ENCODE results near the gene MORN1.

MORN1 gene

DNA sequence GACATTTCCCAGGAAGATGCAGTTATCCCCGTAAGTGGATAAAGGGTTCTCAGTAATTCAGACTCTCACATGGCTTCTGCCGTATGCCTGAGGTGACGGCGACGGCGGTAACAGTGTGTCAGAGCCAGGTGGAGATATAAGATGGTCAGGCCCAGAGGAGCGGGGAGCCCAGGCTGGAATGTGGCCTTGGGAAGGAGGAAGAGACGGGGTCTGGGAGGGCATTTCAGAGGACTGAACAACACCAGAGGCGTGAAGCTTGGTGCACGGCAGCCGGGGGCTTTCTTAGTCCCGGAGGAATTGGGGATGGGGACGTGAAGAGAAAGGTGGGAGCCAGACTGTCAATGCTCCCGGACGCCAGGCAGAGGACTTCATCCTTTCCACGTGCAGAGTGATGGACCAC is 1.3 kb upstream of the MORN1 start:
- Mint-ChIP-seq H3K27me3 (ENCODE audit: low read depth) (no peaks in the 10 kb centered on the region), H3K27ac (peak overlapping the region; percentile 86), H3K9me3 (no peaks in the 10 kb centered on the region), H3K4me1 (ENCODE audit: low read depth) (peaks cover 19% of the 10 kb centered on the region), H3K36me3 (ENCODE audit: low read depth) (peaks cover 24% of the 10 kb centered on the region), H3K4me3 (peak overlapping the region; percentile 85)

DNA sequence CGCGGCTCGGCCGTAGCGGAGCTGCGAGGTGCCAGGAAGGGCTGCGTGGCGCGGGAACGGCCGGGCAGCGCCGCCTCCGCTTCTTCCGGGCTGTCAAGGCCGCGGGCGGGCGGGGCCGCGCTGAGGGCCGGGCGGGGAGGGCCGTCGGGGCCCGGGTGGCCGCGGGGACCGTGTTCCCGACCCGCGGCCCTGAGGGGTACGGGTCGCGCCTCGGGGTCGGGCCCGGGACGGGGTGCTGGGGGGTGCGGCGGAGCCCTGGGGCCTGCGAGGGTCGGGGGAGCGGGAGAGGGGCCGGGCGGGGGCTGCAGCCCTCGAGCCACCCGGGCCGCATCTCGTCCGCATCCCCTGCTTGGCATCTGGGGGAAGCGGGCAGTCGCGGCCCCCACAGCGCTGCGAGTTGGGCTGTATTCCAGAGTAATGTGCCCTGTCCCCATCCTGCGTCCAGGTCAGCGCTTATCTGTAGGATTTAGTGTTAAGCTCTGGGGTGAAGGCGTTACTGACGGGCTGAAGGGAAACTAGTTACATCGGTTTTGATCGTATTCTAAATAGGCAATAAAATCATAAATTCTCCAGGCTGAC is 666 bp upstream of the MORN1 start:
- Mint-ChIP-seq H3K36me3 (ENCODE audit: low read depth) (peaks cover 18% of the 10 kb centered on the region), H3K27me3 (ENCODE audit: low read depth) (no peaks in the 10 kb centered on the region), H3K9me3 (no peaks in the 10 kb centered on the region), H3K27ac (peak overlapping the region; percentile 86), H3K4me3 (peak overlapping the region; percentile 85), H3K4me1 (ENCODE audit: low read depth) (peaks cover 19% of the 10 kb centered on the region)

DNA sequence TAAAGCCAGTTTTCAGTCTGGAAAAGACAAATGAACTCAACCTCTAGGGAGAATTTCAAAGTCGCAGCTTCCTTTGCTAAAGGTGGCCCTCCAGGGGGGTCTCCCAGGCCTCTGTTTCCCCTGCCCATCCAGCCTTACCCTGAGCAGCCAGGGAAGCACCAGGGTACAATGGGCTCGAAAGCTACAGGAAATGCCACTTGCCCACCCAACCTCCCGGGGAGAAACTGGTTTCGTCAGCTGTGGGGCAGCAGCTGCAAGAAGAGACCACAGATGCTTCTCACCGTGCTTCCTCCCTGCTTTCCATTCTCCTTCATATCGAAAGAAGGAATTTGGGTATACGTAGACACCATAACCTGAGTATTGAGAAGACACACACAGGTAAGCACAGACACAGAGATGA is 1.7 kb downstream of the MORN1 start:
- H3K9me3 Mint-ChIP-seq, result no peaks in the 10 kb centered on the region
- peaks cover 19% of the 10 kb centered on the region for H3K4me1 Mint-ChIP-seq (ENCODE audit: low read depth)
- peaks cover 12% of the 10 kb centered on the region for H3K36me3 Mint-ChIP-seq (ENCODE audit: low read depth)
- no peaks in the 10 kb centered on the region for H3K27me3 Mint-ChIP-seq (ENCODE audit: low read depth)
- peak overlapping the region; percentile 77 for H3K4me3 Mint-ChIP-seq
- no peak overlapping the region for H3K27ac Mint-ChIP-seq

DNA sequence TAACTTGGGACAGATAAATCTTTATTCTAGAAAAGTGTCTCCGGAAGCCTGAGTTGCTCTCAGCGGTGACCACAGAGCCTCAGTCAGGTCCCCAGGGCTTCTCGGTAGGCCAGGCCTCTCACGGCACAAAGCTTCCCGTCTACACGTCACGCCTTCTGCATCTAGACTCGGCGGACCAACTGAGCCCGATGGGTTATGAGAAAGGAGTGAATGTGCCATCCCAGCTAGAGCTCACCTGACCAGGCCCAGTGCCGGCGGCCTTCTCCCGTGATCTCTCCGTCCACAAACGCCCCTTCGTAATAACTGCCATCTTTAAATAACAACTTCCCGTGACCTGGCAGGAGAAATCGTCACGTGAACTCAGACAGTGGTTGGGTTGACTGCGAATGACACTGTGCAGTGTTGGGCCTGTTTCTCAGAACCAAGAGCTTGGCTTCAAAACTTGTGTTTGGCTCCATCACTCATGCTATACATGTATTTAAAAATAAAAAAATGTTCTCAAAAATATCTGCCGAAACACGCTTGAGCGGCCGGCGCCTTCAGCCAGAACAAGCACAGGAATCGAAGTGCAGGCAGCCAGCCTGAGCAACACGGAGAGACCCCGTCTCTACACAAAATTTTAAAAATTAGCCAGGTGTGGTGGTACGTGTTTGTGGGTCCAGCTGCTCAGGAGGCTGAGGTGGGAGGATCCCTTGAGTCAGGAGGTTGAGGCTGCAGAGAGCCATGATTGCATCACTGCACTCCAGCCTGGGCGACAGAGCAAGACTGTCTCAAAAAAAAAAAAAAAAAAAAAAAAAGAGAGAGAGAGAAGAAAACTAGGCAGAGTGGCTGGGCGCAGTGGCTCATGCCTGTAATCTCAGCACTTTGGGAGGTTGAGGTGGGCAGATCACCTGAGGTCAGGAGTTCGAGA is 3.1 kb downstream of the MORN1 start:
- no peak overlapping the region for H3K4me3 Mint-ChIP-seq
- peaks cover 12% of the 10 kb centered on the region for H3K4me1 Mint-ChIP-seq (ENCODE audit: low read depth)
- no peaks in the 10 kb centered on the region for H3K27me3 Mint-ChIP-seq (ENCODE audit: low read depth)
- H3K9me3 Mint-ChIP-seq, result no peaks in the 10 kb centered on the region
- peaks cover 10% of the 10 kb centered on the region for H3K36me3 Mint-ChIP-seq (ENCODE audit: low read depth)
- no peak overlapping the region for H3K27ac Mint-ChIP-seq

DNA sequence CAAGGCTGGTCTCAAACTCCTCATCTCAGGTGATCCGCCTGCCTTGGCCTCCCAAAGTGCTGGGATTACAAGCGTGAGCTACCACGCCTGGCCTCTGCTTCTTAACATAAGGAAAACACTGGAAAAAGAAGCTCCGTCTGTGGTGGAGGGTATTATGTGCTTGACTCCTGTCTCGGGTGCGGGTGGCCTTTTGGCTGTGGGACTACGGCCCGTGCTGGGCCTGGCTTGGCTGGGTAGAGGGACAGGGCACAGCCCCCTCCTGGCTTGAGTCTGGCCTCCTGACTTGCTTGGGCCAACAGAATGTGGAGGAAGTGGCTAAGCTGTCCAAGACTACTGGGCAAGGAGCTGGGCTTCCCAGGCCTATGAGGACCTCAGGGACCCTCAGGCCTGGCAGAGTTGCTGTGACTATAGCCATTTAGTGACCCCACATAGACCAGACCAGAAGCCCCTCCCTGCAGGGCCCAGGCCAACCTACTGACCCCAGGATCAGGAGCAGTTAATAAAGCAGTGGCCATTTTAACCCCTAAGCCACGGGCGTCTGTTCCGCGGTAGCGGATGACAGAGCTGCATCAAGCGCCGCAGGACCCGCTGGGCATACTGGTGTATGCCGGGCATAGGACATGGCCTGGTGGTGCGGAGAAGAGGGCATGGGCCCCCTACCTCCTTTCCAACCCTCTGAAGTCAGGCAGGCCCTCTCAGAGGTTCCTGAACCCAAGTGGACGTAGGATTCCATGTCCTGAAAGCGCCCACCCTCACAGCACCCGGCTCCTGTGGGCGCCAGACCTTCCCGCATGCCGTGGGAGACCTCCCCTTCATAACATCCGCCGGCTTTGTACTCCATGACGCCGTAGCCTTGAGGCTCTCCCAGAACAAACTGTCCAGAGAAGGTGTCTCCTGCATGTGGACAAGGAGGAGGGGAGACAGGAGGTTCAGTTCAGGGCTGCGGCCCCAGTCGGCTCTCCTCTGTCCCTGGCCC is 4.4 kb downstream of the MORN1 start:
- Mint-ChIP-seq H3K4me1 (ENCODE audit: low read depth) (peaks cover 2% of the 10 kb centered on the region), H3K27me3 (ENCODE audit: low read depth) (no peaks in the 10 kb centered on the region), H3K27ac (no peak overlapping the region), H3K4me3 (no peak overlapping the region), H3K36me3 (ENCODE audit: low read depth) (no peaks in the 10 kb centered on the region), H3K9me3 (no peaks in the 10 kb centered on the region)

DNA sequence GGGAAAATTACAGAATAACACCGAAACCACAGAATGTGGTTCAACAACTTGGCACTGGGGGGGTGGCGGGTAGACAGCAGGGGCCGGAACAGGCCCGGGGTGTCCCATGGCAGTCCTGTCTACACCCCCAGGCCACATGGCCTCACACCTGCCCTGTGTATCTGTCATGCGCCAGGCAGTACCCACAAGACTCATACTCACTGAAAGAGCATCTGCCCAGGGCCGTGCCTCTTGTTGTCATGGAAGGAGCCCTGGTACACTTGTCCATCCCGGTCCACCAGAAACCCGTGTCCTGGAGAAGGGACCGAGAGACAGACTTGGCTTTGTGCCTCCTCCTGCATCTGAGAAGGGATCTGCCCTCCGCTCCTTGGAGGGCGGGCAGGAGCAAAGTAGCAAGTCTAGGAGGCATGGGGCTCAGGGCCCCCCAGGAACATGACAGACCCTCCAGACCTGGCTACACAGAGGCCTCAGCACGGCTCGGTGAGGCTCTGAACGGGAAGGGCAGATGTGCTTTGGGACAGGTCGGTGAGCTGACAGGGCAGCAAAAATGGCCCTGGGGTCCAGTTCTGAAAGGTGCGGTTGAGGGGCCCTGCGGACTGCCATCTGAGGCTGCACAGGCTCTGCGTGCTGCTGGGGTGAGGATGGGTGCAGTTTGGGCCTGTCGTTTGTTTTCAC is 5.6 kb downstream of the MORN1 start:
- H3K4me3 Mint-ChIP-seq, result no peak overlapping the region
- H3K27me3 Mint-ChIP-seq (ENCODE audit: low read depth), result no peaks in the 10 kb centered on the region
- H3K4me1 Mint-ChIP-seq (ENCODE audit: low read depth), result peaks cover 2% of the 10 kb centered on the region
- H3K9me3 Mint-ChIP-seq, result no peaks in the 10 kb centered on the region
- H3K36me3 Mint-ChIP-seq (ENCODE audit: low read depth), result no peaks in the 10 kb centered on the region
- H3K27ac Mint-ChIP-seq, result no peak overlapping the region

DNA sequence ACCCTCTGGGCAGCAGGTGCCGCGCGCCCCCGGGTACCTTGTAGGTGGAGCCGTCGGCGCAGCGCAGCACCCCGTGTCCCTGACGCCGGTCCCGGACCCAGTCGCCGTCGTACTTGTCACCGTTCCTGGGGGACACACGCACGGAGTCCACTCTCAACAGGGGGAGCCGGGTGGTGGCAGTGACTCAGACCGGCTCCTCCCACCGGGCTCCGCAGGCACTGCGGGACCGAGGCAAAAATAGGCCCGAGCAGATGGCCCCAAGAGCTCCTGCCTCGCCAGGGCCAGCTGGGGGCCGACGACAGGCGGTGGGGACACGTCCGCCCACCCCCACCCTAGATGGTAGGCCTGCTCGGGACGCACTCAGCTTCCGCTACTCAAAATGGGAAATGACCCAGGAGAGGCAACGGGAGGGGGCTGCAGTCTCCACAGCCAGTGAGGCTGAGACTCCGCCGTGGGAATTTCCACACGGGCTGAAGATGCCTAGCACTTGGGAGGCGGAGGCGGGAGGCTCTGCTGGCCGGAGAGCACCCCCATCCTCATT is 6.3 kb downstream of the MORN1 start:
- Mint-ChIP-seq H3K4me3 (no peak overlapping the region), H3K9me3 (no peaks in the 10 kb centered on the region)

DNA sequence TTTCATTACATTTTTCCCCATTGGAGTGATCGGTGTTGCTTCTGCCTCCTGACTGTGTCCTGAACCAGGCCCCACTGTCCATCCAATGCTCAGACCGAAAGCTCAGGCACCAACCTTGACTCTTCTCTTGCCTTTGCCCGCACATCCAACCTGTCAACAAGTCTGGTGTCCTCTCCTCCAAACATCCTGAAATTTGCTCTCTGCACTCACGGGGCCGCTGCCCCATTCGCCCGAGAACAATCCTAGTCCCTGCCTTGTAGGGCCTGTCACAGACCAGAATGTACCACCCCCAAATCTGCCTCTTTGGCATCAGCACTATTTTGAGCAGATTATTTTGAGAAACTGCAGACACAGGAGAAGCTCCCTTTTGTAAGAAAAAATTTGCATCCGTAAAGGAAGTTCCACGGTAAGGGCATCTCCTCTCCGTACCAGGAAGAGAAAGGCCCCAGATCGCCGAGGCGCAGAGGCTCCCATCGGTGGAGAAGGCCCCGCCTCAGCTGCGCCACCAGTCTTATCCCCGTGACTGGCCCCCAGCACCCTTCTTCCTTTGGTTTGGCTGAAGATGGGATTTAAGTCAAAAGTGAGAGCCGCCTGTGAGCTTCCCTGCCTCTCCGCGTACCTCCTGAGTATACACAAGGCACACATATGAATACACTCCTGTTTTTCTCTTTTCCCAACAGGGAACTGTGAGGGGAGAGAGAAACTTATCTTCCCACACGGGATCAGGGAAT is 7.1 kb downstream of the MORN1 start:
- Mint-ChIP-seq H3K27ac (peak overlapping the region; percentile 8), H3K4me1 (ENCODE audit: low read depth) (no peaks in the 10 kb centered on the region), H3K27me3 (ENCODE audit: low read depth) (no peaks in the 10 kb centered on the region), H3K9me3 (no peaks in the 10 kb centered on the region), H3K36me3 (ENCODE audit: low read depth) (no peaks in the 10 kb centered on the region), H3K4me3 (no peak overlapping the region)

More for the DNA sequence above, 6.3 kb downstream of the MORN1 start:
- Mint-ChIP-seq H3K4me1 (ENCODE audit: low read depth) (no peaks in the 10 kb centered on the region), H3K27ac (no peak overlapping the region), H3K36me3 (ENCODE audit: low read depth) (no peaks in the 10 kb centered on the region), H3K27me3 (ENCODE audit: low read depth) (no peaks in the 10 kb centered on the region)

DNA sequence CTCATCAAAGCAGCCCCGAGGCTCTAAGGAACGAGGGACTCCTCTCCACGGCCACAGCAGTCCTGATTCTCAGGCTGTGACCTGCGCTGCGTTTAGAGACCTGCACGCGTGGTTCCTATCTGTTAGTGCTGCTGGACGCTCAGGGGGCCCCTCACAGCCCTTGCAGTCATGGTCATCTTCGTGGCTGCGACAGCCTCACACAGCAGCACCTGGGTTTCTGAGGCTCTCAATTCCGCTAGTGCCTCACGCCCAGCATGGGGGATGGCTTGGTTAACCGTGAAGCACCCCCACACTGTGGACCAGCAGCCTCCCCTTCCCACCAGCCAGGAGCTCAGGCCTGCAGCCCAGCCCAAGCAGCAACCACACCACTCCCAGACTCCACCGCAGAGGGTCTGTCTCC is 7.8 kb downstream of the MORN1 start:
- Mint-ChIP-seq H3K4me1 (ENCODE audit: low read depth) (no peaks in the 10 kb centered on the region), H3K27ac (no peak overlapping the region), H3K27me3 (ENCODE audit: low read depth) (no peaks in the 10 kb centered on the region), H3K4me3 (no peak overlapping the region), H3K36me3 (ENCODE audit: low read depth) (no peaks in the 10 kb centered on the region), H3K9me3 (no peaks in the 10 kb centered on the region)

DNA sequence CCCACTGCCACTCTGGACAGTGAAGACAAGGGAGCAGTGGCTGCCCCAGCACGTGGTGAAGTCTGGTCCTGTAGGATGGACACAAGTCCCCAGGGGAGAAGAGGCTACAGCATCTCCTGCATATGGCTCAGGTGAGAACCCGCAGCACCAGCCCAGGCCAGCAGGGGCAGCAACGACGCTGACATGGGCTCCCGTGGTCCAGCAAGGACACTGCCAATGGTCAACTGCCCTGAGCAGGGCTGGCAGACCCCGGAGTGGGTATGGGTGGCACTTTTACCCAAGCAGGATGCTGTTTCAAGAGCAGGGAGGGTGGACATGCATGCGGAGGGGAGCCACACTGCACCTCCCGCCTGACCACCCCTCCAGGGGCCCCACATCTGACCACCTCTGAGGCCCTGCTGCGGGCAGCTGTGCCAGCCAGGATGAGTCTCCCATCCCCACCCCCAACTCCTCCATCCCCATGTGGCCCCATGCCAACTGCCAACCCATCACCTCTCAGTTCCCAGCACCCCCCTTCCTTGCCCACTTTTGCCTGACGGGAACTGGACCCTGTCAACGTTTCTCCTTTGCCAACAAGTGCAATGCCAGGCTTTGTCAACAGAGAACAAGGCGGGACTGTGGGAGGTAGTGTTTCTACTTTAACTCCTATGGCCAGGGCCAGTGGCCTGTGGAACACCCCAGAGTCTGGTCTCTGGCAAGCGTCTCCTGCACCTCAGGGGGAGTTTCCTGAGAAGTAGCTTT is 8.6 kb downstream of the MORN1 start:
- H3K36me3 Mint-ChIP-seq (ENCODE audit: low read depth), result no peaks in the 10 kb centered on the region
- H3K4me3 Mint-ChIP-seq, result no peak overlapping the region
- no peaks in the 10 kb centered on the region for H3K27me3 Mint-ChIP-seq (ENCODE audit: low read depth)
- no peak overlapping the region for H3K27ac Mint-ChIP-seq
- H3K9me3 Mint-ChIP-seq, result no peaks in the 10 kb centered on the region
- H3K4me1 Mint-ChIP-seq (ENCODE audit: low read depth), result no peaks in the 10 kb centered on the region

DNA sequence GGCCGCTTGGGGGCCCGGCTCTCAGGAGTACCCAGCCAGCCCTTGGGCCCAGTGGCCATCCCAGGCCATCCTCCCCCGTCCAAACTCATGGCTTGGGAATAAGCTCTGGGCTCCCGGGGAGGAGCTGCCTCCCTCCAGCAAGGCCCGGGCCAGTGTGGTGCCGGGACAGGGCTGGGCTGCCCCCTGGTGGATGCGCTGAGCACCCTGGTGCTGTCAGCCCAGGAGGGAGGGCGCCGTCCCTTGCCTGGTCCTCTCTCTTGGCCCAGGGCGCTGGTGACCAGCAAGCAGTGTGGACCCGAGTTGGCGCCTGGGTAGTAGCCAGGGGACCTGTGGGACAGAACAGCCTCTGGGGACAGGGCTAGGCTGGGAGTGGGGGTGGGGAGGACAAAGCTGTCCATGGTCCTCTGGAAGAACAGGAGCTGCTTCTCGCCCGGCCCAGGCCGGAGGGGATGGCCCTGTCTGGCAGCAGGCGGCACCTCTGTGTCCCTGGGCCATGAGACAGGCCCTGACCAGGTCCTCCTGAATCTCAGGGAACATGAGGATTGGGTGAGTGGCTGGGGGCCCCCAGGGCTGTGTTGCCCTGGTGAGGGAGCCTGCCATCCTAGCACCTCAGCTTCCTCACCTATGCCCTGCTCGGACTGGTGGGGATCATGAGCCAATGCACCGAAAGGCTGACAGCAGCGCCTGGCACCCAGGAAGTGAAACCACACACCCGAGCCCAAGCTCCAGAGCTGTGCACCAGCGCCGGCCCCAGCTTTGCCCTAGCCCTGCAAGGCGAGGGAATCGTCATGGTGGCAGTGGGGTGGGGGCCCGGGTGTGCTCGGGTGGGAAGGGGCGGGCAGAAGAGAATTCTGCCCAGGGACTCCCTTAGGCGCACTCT is 9.4 kb downstream of the MORN1 start:
- Mint-ChIP-seq H3K27ac (no peak overlapping the region), H3K4me3 (no peak overlapping the region), H3K4me1 (ENCODE audit: low read depth) (no peaks in the 10 kb centered on the region), H3K9me3 (no peaks in the 10 kb centered on the region), H3K36me3 (ENCODE audit: low read depth) (no peaks in the 10 kb centered on the region), H3K27me3 (ENCODE audit: low read depth) (no peaks in the 10 kb centered on the region)

DNA sequence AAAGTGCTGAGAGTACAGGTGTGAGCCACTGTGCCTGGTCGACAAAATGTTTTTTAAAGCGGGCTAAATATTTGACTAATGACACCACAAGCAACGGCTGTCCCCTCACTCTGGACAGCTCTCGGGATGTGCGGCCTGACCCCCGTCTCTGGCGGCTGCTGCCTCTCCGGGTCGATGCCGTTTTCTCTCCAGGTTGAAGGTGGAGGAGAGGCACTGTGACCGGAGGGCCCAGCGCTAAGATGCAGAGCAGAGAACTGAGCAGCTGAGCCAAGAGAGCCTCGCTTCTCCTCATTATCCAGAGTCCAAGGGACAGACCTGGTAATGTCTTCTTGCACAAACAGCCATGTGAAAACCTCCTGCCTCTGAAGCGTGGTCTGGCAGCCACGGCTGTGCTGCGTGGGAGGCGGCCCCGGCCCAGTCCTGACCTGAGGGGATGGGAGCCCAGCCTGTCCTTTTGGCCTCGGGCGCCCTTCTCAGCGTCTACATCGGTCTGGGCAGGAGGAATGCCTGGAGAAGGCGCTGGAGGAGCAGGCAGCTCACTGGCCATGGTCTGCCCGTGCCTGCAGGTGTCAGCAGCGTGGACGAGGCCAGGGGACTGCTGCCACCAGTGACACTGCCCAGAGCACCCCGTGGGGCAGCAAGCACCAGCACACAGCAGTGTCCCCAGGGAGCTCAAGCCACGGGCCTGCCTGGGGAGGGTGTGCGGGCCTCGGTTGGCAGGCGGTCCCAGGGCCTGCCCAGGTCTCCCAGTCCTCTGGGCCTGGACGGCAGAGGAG is 10.3 kb downstream of the MORN1 start:
- Mint-ChIP-seq H3K27me3 (ENCODE audit: low read depth) (no peaks in the 10 kb centered on the region), H3K4me3 (no peak overlapping the region), H3K36me3 (ENCODE audit: low read depth) (no peaks in the 10 kb centered on the region), H3K4me1 (ENCODE audit: low read depth) (no peaks in the 10 kb centered on the region), H3K9me3 (no peaks in the 10 kb centered on the region), H3K27ac (no peak overlapping the region)

Data from T-helper 1 cell treated with Interleukin-12 subunit alpha and Interleukin-12 subunit beta and Interleukin-4 antibody, amounts not matched to agents 30 μg/mL and 1 μg/mL, for 36 hours (primary cell).